Brain microvascular endothelial cell (primary cell): Measurements from ENCODE around the gene SCN4A.
"Not testable (repeated sequence)": the region's sequence is repeated elsewhere in the genome, so short reads cannot be mapped to it uniquely, and the experiment has no call there.

ENCODE experiments used
- DNase-seq: peaks from one replicate; pipeline ENCODE4 v3.0.0-alpha.2; 2020
- H3K27ac ChIP-seq: fragments of 250-450 bp; sonication (Bioruptor Pico); 2 replicates; pipeline ENCODE4 v1.5.1; 2020; ENCODE audit warnings: mild to moderate bottlenecking, moderate library complexity
- H3K27me3 ChIP-seq: fragments of 250-450 bp; sonication (Bioruptor Pico); replicated peaks from 2 replicates; pipeline ENCODE4 v1.5.1; 2020; ENCODE audit warnings: mild to moderate bottlenecking
- H3K36me3 ChIP-seq: fragments of 250-450 bp; sonication (Bioruptor Pico); replicated peaks from 2 replicates; pipeline ENCODE4 v1.5.1; 2020; ENCODE audit warnings: mild to moderate bottlenecking
- H3K4me3 ChIP-seq: 2 replicates; pipeline ENCODE4 v1.5.1; 2011; ENCODE audit warnings: low read depth, mild to moderate bottlenecking, control low read depth, low read length, moderate library complexity
- in situ Hi-C: cut with HindIII; loops from 2 replicates; pipeline ENCODE4 v1.10.0; 2017; ENCODE audit warnings: low sequenced_read_pairs, low pct_ligation_motif_present
- TF ChIP-seq, protein P1 (sequence below): IDR thresholded peaks from 2 replicates; pipeline ENCODE4 v1.5.1; 2011; ENCODE audit warnings: low read depth, mild to moderate bottlenecking, moderate library complexity, low read length, control low read depth, inconsistent platforms; ENCODE audit errors: missing control alignments

The SCN4A gene

DNA sequence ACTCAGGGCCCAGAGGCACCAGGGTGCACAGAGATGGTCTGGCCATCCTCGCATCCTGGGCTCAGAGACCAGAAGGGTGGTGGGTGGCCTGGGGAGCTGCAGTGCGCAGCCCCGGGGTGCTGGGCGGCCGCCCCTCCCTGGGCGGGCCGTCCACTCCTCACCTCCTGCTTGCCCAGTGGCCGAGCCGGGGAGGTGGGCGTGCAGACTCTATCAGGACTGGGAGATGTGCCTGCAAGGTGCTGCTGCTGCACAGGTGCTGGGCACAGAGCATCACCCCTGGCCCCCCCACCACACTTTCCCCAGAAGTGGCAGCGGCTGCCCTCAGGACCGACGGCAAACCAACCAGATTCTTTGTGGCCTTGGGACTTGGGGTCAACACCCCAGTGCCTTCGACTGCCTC, at the start of gene SCN4A:
Gene SCN4A (minus strand): TSS at position 123 of the 400 bp plus-strand sequence. CDS start 77 bp downstream, at position 46.
- DNase-seq = no peak
- in situ Hi-C loops = no loop called here
- Histone ChIP-seq H3K36me3 (no peaks in the 10 kb centered on the region), H3K27ac (no peak within 1 kb of the TSS), H3K27me3 (no peaks in the 10 kb centered on the region), H3K4me3 (no peak within 1 kb of the TSS)
- TF ChIP-seq, protein P1, sequence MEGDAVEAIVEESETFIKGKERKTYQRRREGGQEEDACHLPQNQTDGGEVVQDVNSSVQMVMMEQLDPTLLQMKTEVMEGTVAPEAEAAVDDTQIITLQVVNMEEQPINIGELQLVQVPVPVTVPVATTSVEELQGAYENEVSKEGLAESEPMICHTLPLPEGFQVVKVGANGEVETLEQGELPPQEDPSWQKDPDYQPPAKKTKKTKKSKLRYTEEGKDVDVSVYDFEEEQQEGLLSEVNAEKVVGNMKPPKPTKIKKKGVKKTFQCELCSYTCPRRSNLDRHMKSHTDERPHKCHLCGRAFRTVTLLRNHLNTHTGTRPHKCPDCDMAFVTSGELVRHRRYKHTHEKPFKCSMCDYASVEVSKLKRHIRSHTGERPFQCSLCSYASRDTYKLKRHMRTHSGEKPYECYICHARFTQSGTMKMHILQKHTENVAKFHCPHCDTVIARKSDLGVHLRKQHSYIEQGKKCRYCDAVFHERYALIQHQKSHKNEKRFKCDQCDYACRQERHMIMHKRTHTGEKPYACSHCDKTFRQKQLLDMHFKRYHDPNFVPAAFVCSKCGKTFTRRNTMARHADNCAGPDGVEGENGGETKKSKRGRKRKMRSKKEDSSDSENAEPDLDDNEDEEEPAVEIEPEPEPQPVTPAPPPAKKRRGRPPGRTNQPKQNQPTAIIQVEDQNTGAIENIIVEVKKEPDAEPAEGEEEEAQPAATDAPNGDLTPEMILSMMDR = no peak

DNA sequence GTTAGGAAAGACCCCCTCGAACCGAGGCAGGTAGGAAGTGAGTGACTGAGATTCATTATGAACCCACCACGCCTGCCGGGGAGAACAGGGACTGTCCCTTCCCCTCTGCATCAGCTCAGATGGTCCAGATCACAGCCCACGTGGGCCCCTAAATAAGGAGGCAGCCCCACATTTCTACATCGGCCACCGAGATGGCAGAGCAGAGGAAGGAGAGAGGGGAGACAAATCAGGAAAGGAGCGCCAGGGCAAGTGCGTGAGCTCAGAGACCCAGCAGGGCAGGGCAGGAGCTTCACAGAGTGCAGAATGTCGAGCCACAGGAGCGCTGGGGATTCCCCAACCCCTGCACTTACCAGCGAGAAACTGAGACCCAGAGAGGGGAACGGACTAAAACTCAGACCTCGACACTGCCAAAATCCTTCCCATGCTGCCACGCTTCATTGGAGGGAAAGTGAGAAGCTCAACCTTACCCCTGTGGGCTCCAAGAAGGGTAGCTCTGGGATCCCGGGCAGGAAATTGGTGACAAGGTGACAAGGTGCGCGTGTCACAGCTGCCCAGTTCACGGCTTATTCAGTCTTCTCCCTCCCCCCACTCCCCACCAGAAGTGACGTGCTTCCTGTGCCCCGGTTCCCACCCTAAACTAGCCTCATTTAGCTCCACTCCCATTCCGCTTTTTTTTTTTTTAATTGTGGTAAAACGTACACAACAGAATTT, 47.5 kb upstream of the SCN4A start, which contains the start of gene ICAM2:
Gene ICAM2 (minus strand): TSS at position 578 of the 711 bp plus-strand sequence. CDS start 13,942 bp downstream, outside the sequence.
- no peak for DNase-seq
- H3K4me3 ChIP-seq = no peak within 1 kb of the TSS

DNA sequence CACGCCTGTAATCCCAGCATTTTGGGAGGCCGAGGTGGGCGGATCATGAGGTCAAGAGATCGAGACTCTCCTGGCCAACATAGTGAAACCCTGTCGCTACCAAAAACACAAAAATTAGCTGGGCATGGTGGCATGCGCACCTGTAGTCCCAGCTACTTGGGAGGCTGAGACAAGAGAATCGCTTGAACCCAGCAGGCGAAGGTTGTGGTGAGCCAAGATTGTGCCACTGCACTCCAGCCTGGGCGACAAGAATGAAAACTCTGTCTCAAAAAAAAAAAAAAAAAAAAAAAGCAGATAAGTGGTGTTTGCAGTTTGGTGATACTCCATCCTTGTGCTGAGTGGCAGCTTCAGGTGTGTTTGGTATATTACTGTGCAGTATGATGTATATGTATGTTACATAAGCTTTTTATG, 46.8 kb upstream of the SCN4A start:
- in situ Hi-C loops, DNase-seq, H3K27me3 ChIP-seq, H3K27ac ChIP-seq, H3K36me3 ChIP-seq, H3K4me3 ChIP-seq: not testable (repeated sequence)

More for the DNA sequence above, 47.5 kb upstream of the SCN4A start, which contains the start of gene ICAM2:
- no peak within 1 kb of the TSS for H3K27ac ChIP-seq
- TF ChIP-seq, protein P1 = no peak
- no peaks in the 10 kb centered on the region for H3K27me3 ChIP-seq
- in situ Hi-C loops = no loop called here
- no peaks in the 10 kb centered on the region for H3K36me3 ChIP-seq

DNA sequence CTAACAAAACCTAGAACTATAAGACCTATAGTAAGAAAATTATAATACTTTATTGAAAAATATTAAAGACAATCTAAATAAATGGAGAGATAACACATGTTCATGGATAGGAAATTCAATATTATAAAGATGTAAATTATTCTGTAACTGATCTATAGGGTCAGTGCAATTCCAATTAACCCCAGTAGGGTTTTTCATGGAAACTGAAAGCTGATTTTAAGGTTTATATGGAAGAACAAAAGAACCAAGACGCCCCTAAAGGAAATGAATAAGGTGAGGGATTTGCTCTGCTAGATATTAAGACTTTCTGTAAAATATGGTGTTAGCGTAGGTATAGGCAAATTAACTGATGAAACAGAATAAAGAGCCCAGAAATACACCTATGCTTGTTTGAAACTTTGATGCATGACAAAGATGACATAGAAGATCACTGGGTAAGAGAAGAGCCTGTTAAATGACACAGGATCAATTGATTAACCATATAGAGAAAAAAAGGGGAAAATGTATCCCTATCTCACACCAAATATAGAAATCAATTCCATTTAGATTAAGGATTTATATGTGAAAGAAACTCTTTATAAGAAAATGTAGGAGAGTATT, 44.8 kb upstream of the SCN4A start:
- TF ChIP-seq, protein P1 = no peak
- Histone ChIP-seq H3K4me3 (no peak overlapping the region), H3K36me3 (no peaks in the 10 kb centered on the region), H3K27ac (no peak overlapping the region), H3K27me3 (no peaks in the 10 kb centered on the region)
- in situ Hi-C loops = no loop called here
- no peak for DNase-seq

DNA sequence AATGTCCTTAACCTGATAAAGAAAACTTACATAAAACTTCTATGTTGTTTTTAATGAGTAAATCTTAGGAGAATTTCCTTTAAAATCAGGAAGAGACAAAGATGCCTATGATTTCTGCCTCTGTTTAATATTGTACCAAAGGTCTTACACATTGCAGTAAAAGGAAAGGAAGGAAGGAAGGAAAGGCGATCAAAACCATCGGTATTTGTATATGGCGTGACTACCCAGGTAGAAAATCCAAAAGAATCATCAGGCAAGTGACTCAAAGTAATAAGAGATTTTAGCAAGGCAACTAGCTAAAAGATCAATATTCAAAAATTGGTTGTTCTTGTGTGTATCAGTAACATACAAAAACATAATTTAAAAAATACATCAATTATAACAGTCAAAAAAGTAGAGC, 44.3 kb upstream of the SCN4A start:
- Histone ChIP-seq H3K36me3 (no peaks in the 10 kb centered on the region), H3K27me3 (no peaks in the 10 kb centered on the region), H3K4me3 (no peak overlapping the region), H3K27ac (no peak overlapping the region)
- in situ Hi-C loops = no loop called here
- DNase-seq = no peak
- TF ChIP-seq, protein P1 = no peak

DNA sequence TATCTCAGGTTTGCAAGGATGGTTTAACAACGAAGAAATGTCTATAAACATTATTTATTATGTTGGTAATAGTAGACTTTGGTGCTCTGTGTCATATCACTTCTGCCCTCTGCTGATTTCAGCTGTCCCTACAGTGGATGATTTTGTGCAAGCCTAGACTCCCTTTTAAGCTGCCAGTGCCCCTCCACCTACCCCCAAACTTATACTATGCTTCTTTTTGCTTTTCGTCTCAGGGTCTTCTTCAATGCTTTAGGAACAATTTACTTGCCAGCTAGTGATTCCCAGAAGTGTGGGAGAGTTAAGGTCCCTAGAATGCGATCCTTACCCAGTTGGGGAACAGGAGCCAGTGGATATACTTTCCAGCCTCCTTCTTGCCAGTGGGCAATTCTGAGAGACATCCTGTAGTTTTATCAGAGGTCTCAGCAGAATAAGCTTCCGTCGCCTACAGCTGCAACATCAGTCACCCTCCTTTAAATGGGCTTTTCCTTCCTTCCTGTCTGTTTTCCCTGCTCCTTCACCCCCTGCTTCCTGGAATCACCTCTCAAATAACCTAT, 43.6 kb upstream of the SCN4A start:
- no peaks in the 10 kb centered on the region for H3K36me3 ChIP-seq
- TF ChIP-seq, protein P1 = peak; percentile 29
- H3K27ac ChIP-seq = no peak overlapping the region
- no peaks in the 10 kb centered on the region for H3K27me3 ChIP-seq
- H3K4me3 ChIP-seq = no peak overlapping the region
- no peak for DNase-seq
- in situ Hi-C loops = no loop called here
